K562 (cell line): ENCODE measurements around the gene GRIN1. TPM values are rescaled to one million over a fixed set of nuclear protein-coding genes. Genes with fewer than 3 reads are reported as not detected.

Source experiments
- ATAC-seq: fragments of 200-7000 bp; cut with Tn5 transposase; 3 replicates; pipeline ENCODE4 v1.9.1; 2020; ENCODE audit warnings: moderate library complexity
- BruUV-seq: library from RNA; stranded (reverse); fragments of 400-500 nt; replicated peaks from 2 replicates; lab custom pipeline; 2021; lab: Mats Ljungman, UMichigan
- CTCF ChIA-PET: fragments of 300-600 bp; formaldehyde crosslinking; extraction: SDS; loops from one replicate; lab custom pipeline; 2021; ENCODE audit warnings: low intra/inter-chr PET ratio; lab: Yijun Ruan, JAX
- POLR2A ChIA-PET: fragments of 300-600, 350-650 bp; sonication (Branson Sonifier 250); formaldehyde crosslinking; extraction: SDS; loops from one replicate; lab custom pipeline; 2021; ENCODE audit warnings: antibody characterized with exemption, inconsistent platforms; lab: Yijun Ruan, JAX
- DNase-seq, 4 experiments: peaks; one replicate each; pipeline versions ENCODE4 v3.0.0 to v3.0.0-alpha.2; 2011 to 2018; ENCODE audit warnings: low spot score in 3 of 4, mixed read lengths in 3 of 4; ENCODE audit errors: extremely low read depth in 1 of 4
- FAIRE-seq: peaks from 2 replicates; lab custom pipeline; 2011; peaks lifted over from hg19 to GRCh38; lab: Jason Lieb, UNC
- H2AFZ ChIP-seq: 2 replicates; pipeline ENCODE4 v1.6.0; 2011; ENCODE audit warnings: low read depth, low read length, control low read depth, inconsistent platforms
- H3K27ac ChIP-seq: fragments of 200-600 bp; 3 replicates; pipeline ENCODE4 v1.8.0; 2011; ENCODE audit warnings: low read depth, mild to moderate bottlenecking, control low read depth, inconsistent platforms, low read length, moderate library complexity, mixed read lengths; ENCODE audit errors: extremely low read depth
- H3K27me3 ChIP-seq, 2 experiments: fragments of 300-600 bp in 1 of 2; 2 replicates in 1 of 2; 3 replicates in 1 of 2; pipeline versions ENCODE4 v1.6.0 to v1.8.0; 2011; ENCODE audit warnings: inconsistent platforms in 2 of 2, low read length in 2 of 2, mild to moderate bottlenecking in 1 of 2, mixed read lengths in 1 of 2, moderate library complexity in 1 of 2; ENCODE audit not compliant: control insufficient read depth in 2 of 2, insufficient read depth in 2 of 2
- H3K36me3 ChIP-seq: fragments of 300-600 bp; 3 replicates; pipeline ENCODE4 v1.8.0; 2011; ENCODE audit warnings: mild to moderate bottlenecking, low read length, inconsistent platforms; ENCODE audit not compliant: control insufficient read depth, insufficient read depth
- H3K4me1 ChIP-seq, 2 experiments: fragments of 200-600 bp in 1 of 2; replicated peaks in 1 of 2; 2 replicates in 1 of 2; 3 replicates in 1 of 2; pipeline versions ENCODE4 v1.5.1 to v1.8.0; 2011; ENCODE audit warnings: inconsistent platforms in 2 of 2, low read length in 2 of 2, mild to moderate bottlenecking in 1 of 2, mixed read lengths in 1 of 2, moderate library complexity in 1 of 2; ENCODE audit not compliant: control insufficient read depth in 2 of 2, insufficient read depth in 2 of 2
- H3K4me2 ChIP-seq: 2 replicates; pipeline ENCODE4 v1.6.1; 2011; ENCODE audit warnings: low read length, control low read depth, inconsistent platforms, mixed read lengths; ENCODE audit not compliant: insufficient read depth
- H3K4me3 ChIP-seq: fragments of 200-600 bp; sonication (generic), shearing (Covaris generic); 2 replicates; pipeline ENCODE4 v1.5.1; 2016; ENCODE audit warnings: control low read depth, inconsistent platforms
- H3K79me2 ChIP-seq: fragments of 200-600 bp; 3 replicates; pipeline ENCODE4 v1.8.0; 2011; ENCODE audit warnings: low read length, inconsistent platforms; ENCODE audit not compliant: control insufficient read depth, insufficient read depth
- H3K9ac ChIP-seq, 2 experiments: 2 replicates each; pipeline versions ENCODE4 v1.6.0 to v1.6.1; 2011; ENCODE audit warnings: low read depth in 2 of 2, low read length in 2 of 2, control low read depth in 1 of 2, inconsistent platforms in 1 of 2, mild to moderate bottlenecking in 1 of 2, mixed read lengths in 1 of 2; ENCODE audit not compliant: insufficient read depth in 1 of 2
- H3K9me1 ChIP-seq: one replicate; pipeline ENCODE4 v1.6.0; 2011; ENCODE audit warnings: inconsistent platforms, mild to moderate bottlenecking, low read length, moderate library complexity; ENCODE audit not compliant: control insufficient read depth, insufficient read depth
- H3K9me3 ChIP-seq: replicated peaks from 2 replicates; pipeline ENCODE4 v1.5.1; 2011; ENCODE audit warnings: low read depth, low read length, inconsistent platforms; ENCODE audit not compliant: control insufficient read depth, insufficient read depth
- H4K20me1 ChIP-seq: replicated peaks from 2 replicates; pipeline ENCODE4 v1.6.1; 2011; ENCODE audit warnings: low read length, inconsistent platforms, mixed read lengths; ENCODE audit not compliant: control insufficient read depth, insufficient read depth
- FOXA1 ChIP-seq: fragments of 450-650 bp; IDR thresholded peaks from 2 replicates; pipeline ENCODE4 v1.6.1; 2016; ENCODE audit warnings: mild to moderate bottlenecking, borderline replicate concordance
- NFXL1 ChIP-seq: fragments of 450-650 bp; formaldehyde crosslinking; IDR thresholded peaks from 2 replicates; pipeline ENCODE4 v1.4.0; 2021; ENCODE audit warnings: mild to moderate bottlenecking
- POLR2G ChIP-seq: fragments of 200-400 bp; formaldehyde crosslinking; IDR thresholded peaks from 2 replicates; pipeline ENCODE4 v1.6.1; 2017; ENCODE audit warnings: low read depth, mild to moderate bottlenecking, antibody characterized with exemption, low read length, moderate library complexity
- RBFOX2 ChIP-seq: fragments of 200-400 bp; formaldehyde crosslinking; IDR thresholded peaks from 2 replicates; pipeline ENCODE4 v1.6.1; 2017; ENCODE audit warnings: low read depth, mild to moderate bottlenecking, low read length, moderate library complexity
- ZNF395 ChIP-seq: fragments of 200-800 bp; sonication (Bioruptor generic); IDR thresholded peaks from 2 replicates; pipeline ENCODE4 v1.6.1; 2017; ENCODE audit warnings: missing genetic modification characterization, missing compliant biosample characterization
- WGBS: fragments of 100-300 bp; shearing (Covaris generic); methylation state at CpG from one replicate; pipeline ENCODE4 v1.1.6; 2016; ENCODE audit warnings: low coverage, mixed read lengths; ENCODE audit not compliant: insufficient coverage; ENCODE audit errors: missing lambda C conversion rate; 5-methylcytosine and 5-hydroxymethylcytosine counted together
- in situ Hi-C: fragments of 300-500 bp; cut with MboI; formaldehyde crosslinking; loops from 4 replicates; pipeline ENCODE4 v1.15.0; 2018; ENCODE audit warnings: inconsistent platforms, mixed read lengths
- intact Hi-C: fragments of 100-400 bp; cut with micrococcal nuclease; formaldehyde crosslinking; loops from 2 replicates; pipeline ENCODE4 v1.14.2; 2022
- polyA plus RNA-seq, 8 experiments: library from polyadenylated mRNA; depleted of rRNA in 4 of 8; stranded (reverse) in 5 of 8; unstranded in 3 of 8; fragments of >200 nt; fragmentation: Nextera tagmentation in 2 of 8; fragmentation: Illumina TruSeq in 1 of 8; extraction: Ambion mirVana in 2 of 8; extraction: Trizol in 1 of 8; gene quantifications; 2 replicates each; pipeline versions ENCODE4 v1.2.1 to v1.2.3, GENCODE V29; 2011 to 2014; ENCODE audit warnings: inconsistent platforms in 1 of 8, missing spikeins in 1 of 8
- total RNA-seq, 7 experiments: library from RNA; depleted of rRNA in 6 of 7; stranded (reverse); fragments of >200 nt in 6 of 7; fragmentation: Illumina TruSeq in 2 of 7; extraction: Trizol in 2 of 7; gene quantifications; 2 replicates each; pipeline versions ENCODE4 v1.2.1 to v1.2.3, GENCODE V29; 2011 to 2021; ENCODE audit warnings: low replicate concordance in 1 of 7

GRIN1 gene
- total and polyA plus RNA-seq, 9 of the 15 experiments (the other 6 are each of a cell fraction or from before 2014, with no cell fraction given) = 0.03 to 0.35 (median 0.16) TPM; not detected in 6

DNA sequence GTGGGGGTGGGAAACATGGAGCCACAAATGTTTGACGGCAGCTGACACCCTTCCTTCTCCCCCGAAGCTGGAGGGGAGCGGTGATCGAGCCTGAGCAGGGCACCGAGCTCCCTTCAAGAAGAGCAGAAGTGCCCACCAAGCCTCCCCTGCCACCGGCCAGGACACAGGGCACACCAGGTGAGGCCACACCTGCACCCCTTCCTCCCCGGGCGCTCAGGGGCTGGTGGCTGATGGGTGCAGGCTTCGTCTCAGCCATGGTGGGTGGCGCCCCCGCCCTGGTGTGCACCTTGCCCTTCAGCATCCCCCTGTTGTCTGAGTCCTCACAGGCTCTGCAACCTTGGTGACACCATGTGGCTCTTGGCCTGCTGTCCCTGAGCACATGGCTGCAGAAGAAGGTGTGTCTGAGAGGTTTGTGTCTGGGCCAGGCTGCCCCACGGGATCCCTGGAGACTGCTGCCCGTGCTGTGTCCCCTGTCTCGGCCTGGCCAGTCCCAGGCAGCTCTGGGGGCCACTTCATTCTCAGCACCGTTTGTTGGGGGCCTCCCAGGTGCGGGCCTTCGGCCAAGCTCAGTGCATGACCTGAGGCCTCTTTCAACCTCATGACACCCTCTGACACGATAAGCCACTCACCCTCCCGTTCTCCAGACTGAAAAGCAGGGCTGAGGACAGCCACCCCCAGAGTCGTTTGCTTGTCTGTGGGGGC lies 41.0 kb upstream of the GRIN1 start:
- no peak overlapping the region for H2AFZ ChIP-seq
- no peaks in the 10 kb centered on the region for H3K27me3 ChIP-seq
- CTCF ChIA-PET = no interaction called here
- peaks cover 69% of the 10 kb centered on the region for H3K36me3 ChIP-seq
- no peak overlapping the region for H3K4me2 ChIP-seq
- H3K4me3 ChIP-seq = no peak overlapping the region
- 92% methylated on average over 16 of the region's 20 CpGs for WGBS
- POLR2A ChIA-PET = interaction anchor here (1.0 to 3.3 kb wide), 2 partner anchors 9 to 10 kb away, joined by 5 to 18 read pairs; partner anchors contain the start of gene MAN1B1
- intact Hi-C loops = no loop called here
- H3K27ac ChIP-seq = no peak overlapping the region
- 0 out of 2 replicates have a peak, but pooled peaks have one; percentile 12 for TF ChIP-seq RBFOX2
- TF ChIP-seq NFXL1 (CRISPR knock-in tag) = no peak
- TF ChIP-seq FOXA1 = no peak
- peak; percentile 28; the same call in 1 of the 2 replicates for TF ChIP-seq POLR2G
- no TSS peak for BruUV-seq
- H3K9me1 ChIP-seq = no peaks in the 10 kb centered on the region
- in situ Hi-C loops = no loop called here
- ATAC-seq (no peak), DNase-seq (no peak), FAIRE-seq (no peak)
- H3K79me2 ChIP-seq = no peaks in the 10 kb centered on the region
- peaks cover 13% of the 10 kb centered on the region for H3K9me3 ChIP-seq
- peaks cover 0 to 11% of the 10 kb centered on the region in 2 experiments; a peak in 1 of 5 replicates for H3K4me1 ChIP-seq
- peak overlapping the region in 1 of 2 experiments; percentile 64; a peak in 1 of 4 replicates for H3K9ac ChIP-seq
- H4K20me1 ChIP-seq = no peaks in the 10 kb centered on the region

GRCh38 chr9:137099231-137099630 lies 39.7 kb upstream of the GRIN1 start:
- H3K9ac ChIP-seq = peak overlapping the region in 1 of 2 experiments; percentile 58; a peak in 1 of 4 replicates
- no peaks in the 10 kb centered on the region for H3K9me1 ChIP-seq
- H3K36me3 ChIP-seq = peaks cover 81% of the 10 kb centered on the region
- no peaks in the 10 kb centered on the region for H3K79me2 ChIP-seq
- ChIA-PET CTCF (no interaction called here), POLR2A (no interaction called here)
- peaks cover 0 to 11% of the 10 kb centered on the region in 2 experiments; a peak in 1 of 5 replicates for H3K4me1 ChIP-seq
- WGBS = 95% methylated on average over 8 of the region's 14 CpGs
- intact Hi-C loops = no loop called here
- H3K4me2 ChIP-seq = no peak overlapping the region
- in situ Hi-C loops = no loop called here
- no peak overlapping the region for H3K4me3 ChIP-seq
- DNase-seq = no peak
- peaks cover 22% of the 10 kb centered on the region for H3K9me3 ChIP-seq
- no peak for ATAC-seq
- H3K27me3 ChIP-seq = no peaks in the 10 kb centered on the region
- TF ChIP-seq POLR2G = peak; percentile 40
- 0 out of 2 replicates have a peak, but pooled peaks have one; percentile 34 for TF ChIP-seq RBFOX2
- TF ChIP-seq ZNF395 = no peak
- H2AFZ ChIP-seq = no peak overlapping the region
- no peak overlapping the region for H3K27ac ChIP-seq
- no peaks in the 10 kb centered on the region for H4K20me1 ChIP-seq
- FAIRE-seq = no peak
- BruUV-seq = no TSS peak
